ENCODE measurements around the gene LRRC4C.

The LRRC4C gene

DNA sequence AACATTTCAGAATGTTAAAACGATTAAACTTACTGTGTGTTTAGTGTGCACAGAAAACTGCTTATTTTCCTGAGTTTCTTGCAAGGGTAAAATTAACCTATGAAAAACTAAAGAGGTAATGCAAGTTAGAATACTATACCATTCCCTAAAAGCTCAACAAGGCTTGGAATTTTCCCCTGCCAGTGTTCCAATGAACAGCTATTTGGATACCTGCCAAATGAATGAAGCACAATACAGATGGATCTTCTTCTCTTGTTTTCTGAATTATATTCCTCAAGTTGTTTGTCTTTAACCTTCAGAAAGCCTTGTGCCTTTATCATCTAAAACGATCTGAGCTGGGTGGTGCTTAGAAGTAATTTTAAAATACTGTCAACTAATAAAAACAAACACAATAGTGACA, 204.5 kb downstream of the LRRC4C start:
- Histone ChIP-seq H3K27me3 (ENCODE audit: control insufficient read depth, insufficient read depth, low read length) (no peaks in the 10 kb centered on the region), H3K4me3 (ENCODE audit: low read depth, low read length) (no peak overlapping the region), H3K4me1 (ENCODE audit: control insufficient read depth, insufficient read depth, low read length) (no peaks in the 10 kb centered on the region), H3K27ac (ENCODE audit: low read depth, low read length) (no peak overlapping the region), H3K9ac (ENCODE audit: low read length) (no peak overlapping the region), H3K36me3 (ENCODE audit: control insufficient read depth, insufficient read depth, low read length) (no peaks in the 10 kb centered on the region), H3K9me3 (ENCODE audit: control insufficient read depth, insufficient read depth, low read depth, low read length) (no peaks in the 10 kb centered on the region)

DNA sequence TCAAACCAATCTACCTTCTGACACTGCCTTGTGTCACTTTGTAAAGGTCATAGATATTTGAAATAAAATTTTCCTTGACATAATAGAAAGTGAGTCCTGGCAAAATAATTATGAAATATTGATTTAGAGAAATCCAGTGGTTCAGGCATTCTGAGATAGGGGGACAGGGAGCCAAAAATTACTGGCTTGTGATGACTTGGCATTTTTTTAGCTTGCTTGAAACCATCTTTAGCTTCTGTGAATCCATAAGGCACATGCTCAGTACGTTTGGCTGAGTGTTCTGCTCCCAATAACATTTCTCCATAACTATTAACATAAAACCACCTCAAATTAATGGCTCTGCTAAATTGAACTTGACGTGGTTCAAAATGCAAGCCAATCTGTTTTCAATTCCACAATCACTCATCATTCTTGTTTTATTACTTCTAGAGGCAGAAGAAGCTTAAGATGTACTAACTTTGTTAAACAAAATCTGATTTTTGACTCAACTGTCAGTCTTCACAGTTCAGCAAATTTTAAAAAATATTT, 209.0 kb downstream of the LRRC4C start:
- H3K4me1 ChIP-seq (ENCODE audit: control insufficient read depth, insufficient read depth, low read length) = no peaks in the 10 kb centered on the region
- H3K9ac ChIP-seq (ENCODE audit: low read length) = no peak overlapping the region
- no peaks in the 10 kb centered on the region for H3K9me3 ChIP-seq (ENCODE audit: control insufficient read depth, insufficient read depth, low read depth, low read length)
- no peaks in the 10 kb centered on the region for H3K36me3 ChIP-seq (ENCODE audit: control insufficient read depth, insufficient read depth, low read length)
- no peak overlapping the region for H3K27ac ChIP-seq (ENCODE audit: low read depth, low read length)
- no peak overlapping the region for H3K4me3 ChIP-seq (ENCODE audit: low read depth, low read length)
- H3K27me3 ChIP-seq (ENCODE audit: control insufficient read depth, insufficient read depth, low read length) = no peaks in the 10 kb centered on the region

DNA sequence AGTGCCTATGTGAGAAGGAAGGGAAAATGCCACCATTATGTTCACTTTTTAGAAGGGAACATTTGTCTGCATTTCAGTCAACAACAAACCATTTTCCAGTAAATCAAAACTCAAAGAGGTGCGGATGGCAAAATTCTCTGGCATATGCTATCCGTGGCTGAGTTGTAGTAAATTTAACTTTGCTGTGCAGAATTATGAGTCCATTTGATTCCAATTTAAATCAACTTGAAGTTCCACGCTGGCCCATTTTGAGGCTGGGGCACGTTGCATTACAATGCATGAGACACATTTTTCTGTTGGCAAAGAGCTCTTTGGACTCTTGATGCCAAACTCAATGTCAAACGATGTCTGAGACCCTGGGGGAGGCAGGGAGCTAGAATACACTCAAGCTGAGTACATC, 211.8 kb downstream of the LRRC4C start:
- no peak overlapping the region for H3K4me3 ChIP-seq (ENCODE audit: low read depth, low read length)
- no peak overlapping the region for H3K27ac ChIP-seq (ENCODE audit: low read depth, low read length)
- H3K9me3 ChIP-seq (ENCODE audit: control insufficient read depth, insufficient read depth, low read depth, low read length) = no peaks in the 10 kb centered on the region
- H3K36me3 ChIP-seq (ENCODE audit: control insufficient read depth, insufficient read depth, low read length) = no peaks in the 10 kb centered on the region
- no peak overlapping the region for H3K9ac ChIP-seq (ENCODE audit: low read length)
- H3K27me3 ChIP-seq (ENCODE audit: control insufficient read depth, insufficient read depth, low read length) = no peaks in the 10 kb centered on the region
- H3K4me1 ChIP-seq (ENCODE audit: control insufficient read depth, insufficient read depth, low read length) = no peaks in the 10 kb centered on the region

DNA sequence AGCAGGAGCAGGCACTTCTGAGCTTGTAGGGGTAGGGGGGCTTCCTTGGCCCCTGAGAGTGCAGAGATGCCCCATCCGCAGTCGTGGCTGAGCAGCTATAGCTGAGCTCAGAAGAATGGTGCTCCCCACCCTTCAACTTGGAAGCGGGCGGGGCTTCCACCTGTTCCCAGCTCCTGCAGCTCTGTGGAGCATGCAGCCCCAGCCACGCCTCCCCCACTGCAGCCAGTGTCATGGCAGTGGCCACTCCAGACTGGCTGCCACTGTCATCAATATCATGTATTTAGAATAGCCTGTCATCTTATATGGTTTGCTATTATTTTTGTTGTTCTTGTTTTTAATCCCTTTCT, 213.1 kb downstream of the LRRC4C start:
- H3K4me1 ChIP-seq (ENCODE audit: control insufficient read depth, insufficient read depth, low read length) = no peaks in the 10 kb centered on the region
- H3K27me3 ChIP-seq (ENCODE audit: control insufficient read depth, insufficient read depth, low read length) = no peaks in the 10 kb centered on the region
- no peaks in the 10 kb centered on the region for H3K9me3 ChIP-seq (ENCODE audit: control insufficient read depth, insufficient read depth, low read depth, low read length)
- H3K4me3 ChIP-seq (ENCODE audit: low read depth, low read length) = no peak overlapping the region
- H3K9ac ChIP-seq (ENCODE audit: low read length) = no peak overlapping the region
- H3K27ac ChIP-seq (ENCODE audit: low read depth, low read length) = no peak overlapping the region
- H3K36me3 ChIP-seq (ENCODE audit: control insufficient read depth, insufficient read depth, low read length) = no peaks in the 10 kb centered on the region

DNA sequence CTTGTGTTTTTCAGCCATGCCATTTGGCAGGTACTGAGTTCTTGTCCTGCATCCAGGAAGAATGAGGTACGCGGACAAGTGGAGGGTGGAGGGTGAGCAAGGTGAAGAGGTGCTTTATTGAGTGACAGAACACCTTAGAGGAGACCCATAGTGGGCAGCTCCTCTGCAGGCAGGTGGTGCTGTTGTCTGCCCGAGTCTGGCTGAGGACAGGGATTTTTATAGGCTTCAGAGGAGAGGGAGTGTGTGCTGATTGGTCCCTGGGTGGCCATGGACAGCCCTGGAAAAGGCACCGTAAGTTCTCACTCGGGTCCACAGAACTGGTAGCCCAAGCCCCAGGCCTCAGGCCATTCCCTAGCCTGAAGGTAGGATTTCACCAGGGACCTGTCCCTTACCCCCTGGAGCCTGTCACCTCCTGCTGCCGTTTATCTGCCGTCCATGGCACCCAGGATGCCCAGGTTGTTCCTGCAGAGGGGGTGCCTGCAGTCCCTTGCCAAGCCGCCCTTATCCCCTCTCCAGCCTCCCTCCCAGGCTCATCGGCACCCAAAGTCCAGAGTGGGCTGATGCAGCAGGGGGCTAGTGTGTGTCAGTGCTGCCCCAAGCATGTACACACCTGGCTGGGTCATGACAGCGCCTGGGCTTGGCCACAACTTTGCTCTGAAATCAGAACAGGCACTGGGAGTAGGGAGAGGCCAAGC, 213.6 kb downstream of the LRRC4C start:
- H3K27me3 ChIP-seq (ENCODE audit: control insufficient read depth, insufficient read depth, low read length) = no peaks in the 10 kb centered on the region
- no peaks in the 10 kb centered on the region for H3K4me1 ChIP-seq (ENCODE audit: control insufficient read depth, insufficient read depth, low read length)
- H3K4me3 ChIP-seq (ENCODE audit: low read depth, low read length) = no peak overlapping the region
- H3K36me3 ChIP-seq (ENCODE audit: control insufficient read depth, insufficient read depth, low read length) = no peaks in the 10 kb centered on the region
- H3K9ac ChIP-seq (ENCODE audit: low read length) = no peak overlapping the region
- H3K9me3 ChIP-seq (ENCODE audit: control insufficient read depth, insufficient read depth, low read depth, low read length) = no peaks in the 10 kb centered on the region
- H3K27ac ChIP-seq (ENCODE audit: low read depth, low read length) = no peak overlapping the region

DNA sequence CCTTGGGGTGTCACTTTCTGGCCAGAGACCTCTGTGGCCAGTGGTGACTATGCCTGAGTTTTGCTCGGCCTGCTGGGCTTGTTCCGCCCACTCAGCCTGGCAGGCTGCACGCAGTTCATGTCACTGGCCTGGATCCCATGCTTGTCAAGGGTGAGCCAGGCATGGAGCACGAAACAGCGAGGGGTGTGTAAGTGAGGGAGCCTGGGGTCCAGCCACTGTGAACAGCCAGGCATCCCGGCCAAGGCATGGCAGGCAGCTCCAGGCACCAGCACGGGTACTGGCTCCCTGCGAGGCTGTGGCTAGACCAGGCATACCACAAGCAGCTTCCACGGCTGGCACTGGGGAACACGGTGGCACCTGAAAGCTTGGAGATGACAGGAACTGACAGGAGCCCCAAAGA, 214.3 kb downstream of the LRRC4C start:
- Histone ChIP-seq H3K4me1 (ENCODE audit: control insufficient read depth, insufficient read depth, low read length) (no peaks in the 10 kb centered on the region), H3K9ac (ENCODE audit: low read length) (no peak overlapping the region), H3K4me3 (ENCODE audit: low read depth, low read length) (no peak overlapping the region), H3K27ac (ENCODE audit: low read depth, low read length) (no peak overlapping the region), H3K36me3 (ENCODE audit: control insufficient read depth, insufficient read depth, low read length) (no peaks in the 10 kb centered on the region), H3K9me3 (ENCODE audit: control insufficient read depth, insufficient read depth, low read depth, low read length) (no peaks in the 10 kb centered on the region), H3K27me3 (ENCODE audit: control insufficient read depth, insufficient read depth, low read length) (no peaks in the 10 kb centered on the region)

DNA sequence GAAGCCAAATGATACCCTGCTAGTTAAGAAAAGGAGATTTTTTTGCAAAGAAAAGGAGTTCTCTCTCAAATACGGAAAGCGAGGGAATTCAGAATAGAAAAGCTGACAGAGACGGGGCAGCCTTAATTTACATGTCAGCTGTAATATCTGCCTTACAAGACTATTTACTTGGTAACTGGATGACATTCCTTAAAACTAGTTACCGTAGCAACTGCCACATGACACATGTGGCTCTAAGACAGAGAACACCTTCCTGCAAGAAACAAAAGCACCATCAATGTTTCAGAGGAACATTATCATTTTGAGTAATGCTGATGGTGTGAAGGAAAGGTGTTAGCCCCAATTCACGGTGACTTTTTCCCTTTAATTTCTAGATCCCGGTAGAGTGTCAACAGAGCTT, 222.1 kb downstream of the LRRC4C start:
- no peaks in the 10 kb centered on the region for H3K36me3 ChIP-seq (ENCODE audit: control insufficient read depth, insufficient read depth, low read length)
- H3K9ac ChIP-seq (ENCODE audit: low read length) = no peak overlapping the region
- H3K4me1 ChIP-seq (ENCODE audit: control insufficient read depth, insufficient read depth, low read length) = peaks cover 8% of the 10 kb centered on the region
- H3K9me3 ChIP-seq (ENCODE audit: control insufficient read depth, insufficient read depth, low read depth, low read length) = no peaks in the 10 kb centered on the region
- no peaks in the 10 kb centered on the region for H3K27me3 ChIP-seq (ENCODE audit: control insufficient read depth, insufficient read depth, low read length)
- no peak overlapping the region for H3K4me3 ChIP-seq (ENCODE audit: low read depth, low read length)
- H3K27ac ChIP-seq (ENCODE audit: low read depth, low read length) = no peak overlapping the region

DNA sequence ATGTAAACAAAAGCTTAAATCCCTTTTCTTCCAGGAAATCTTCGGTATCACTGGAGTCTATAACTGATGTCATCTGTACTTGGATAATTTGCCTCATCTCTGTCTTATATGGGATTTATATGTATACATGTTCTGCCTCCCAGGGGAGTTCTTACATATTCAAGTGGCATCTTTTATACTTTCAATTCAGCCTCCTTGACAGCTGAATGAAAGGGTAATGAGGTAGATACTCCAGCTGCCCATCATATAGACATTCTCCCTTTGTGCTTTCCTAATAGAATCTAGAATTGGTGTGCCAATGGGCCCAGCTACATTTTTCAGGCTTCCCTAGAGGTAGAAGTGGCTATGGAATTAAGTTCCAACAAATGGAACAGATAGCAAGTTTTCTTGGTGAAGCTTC, 223.8 kb downstream of the LRRC4C start:
- H3K9ac ChIP-seq (ENCODE audit: low read length) = no peak overlapping the region
- no peaks in the 10 kb centered on the region for H3K27me3 ChIP-seq (ENCODE audit: control insufficient read depth, insufficient read depth, low read length)
- no peaks in the 10 kb centered on the region for H3K36me3 ChIP-seq (ENCODE audit: control insufficient read depth, insufficient read depth, low read length)
- H3K4me3 ChIP-seq (ENCODE audit: low read depth, low read length) = no peak overlapping the region
- no peaks in the 10 kb centered on the region for H3K9me3 ChIP-seq (ENCODE audit: control insufficient read depth, insufficient read depth, low read depth, low read length)
- peaks cover 8% of the 10 kb centered on the region for H3K4me1 ChIP-seq (ENCODE audit: control insufficient read depth, insufficient read depth, low read length)
- no peak overlapping the region for H3K27ac ChIP-seq (ENCODE audit: low read depth, low read length)

DNA sequence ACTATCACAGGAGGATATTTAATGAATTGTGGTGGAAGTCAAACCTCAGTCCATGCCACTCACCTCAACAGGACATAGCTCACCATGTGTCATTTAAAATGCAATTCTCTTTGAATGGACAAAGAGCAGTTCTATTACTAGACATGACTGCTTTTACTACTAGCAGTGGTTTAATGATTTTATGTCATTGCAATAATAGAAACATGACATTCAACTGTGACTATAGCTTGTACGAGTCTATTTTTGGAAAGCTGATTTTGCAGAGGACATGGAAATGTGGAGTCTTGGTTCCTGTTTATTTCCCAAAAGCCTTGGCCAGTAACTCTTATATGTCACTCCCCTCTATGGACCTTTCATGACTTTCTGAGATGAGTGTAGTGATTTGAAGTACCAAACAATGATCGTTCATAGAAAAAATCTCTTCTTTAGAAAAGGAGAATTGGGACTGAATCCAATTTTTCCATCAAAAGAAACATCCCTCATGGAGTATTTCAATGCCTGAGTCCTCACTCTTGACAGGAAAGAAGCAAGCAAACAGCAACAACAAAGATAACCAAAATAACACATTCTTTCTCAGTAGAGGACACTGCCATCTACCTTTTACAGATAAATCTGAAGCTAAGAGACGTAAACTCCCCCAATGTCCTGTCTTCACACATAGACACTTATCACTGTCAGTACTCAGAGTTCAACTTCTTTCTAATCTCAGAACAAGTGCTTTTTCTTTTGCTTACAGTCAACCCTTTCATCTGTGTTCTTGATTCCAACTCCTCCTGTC, 233.4 kb downstream of the LRRC4C start:
- Histone ChIP-seq H3K9ac (ENCODE audit: low read length) (no peak overlapping the region), H3K9me3 (ENCODE audit: control insufficient read depth, insufficient read depth, low read depth, low read length) (no peaks in the 10 kb centered on the region), H3K4me3 (ENCODE audit: low read depth, low read length) (no peak overlapping the region), H3K36me3 (ENCODE audit: control insufficient read depth, insufficient read depth, low read length) (no peaks in the 10 kb centered on the region), H3K4me1 (ENCODE audit: control insufficient read depth, insufficient read depth, low read length) (no peaks in the 10 kb centered on the region), H3K27ac (ENCODE audit: low read depth, low read length) (no peak overlapping the region), H3K27me3 (ENCODE audit: control insufficient read depth, insufficient read depth, low read length) (no peaks in the 10 kb centered on the region)

DNA sequence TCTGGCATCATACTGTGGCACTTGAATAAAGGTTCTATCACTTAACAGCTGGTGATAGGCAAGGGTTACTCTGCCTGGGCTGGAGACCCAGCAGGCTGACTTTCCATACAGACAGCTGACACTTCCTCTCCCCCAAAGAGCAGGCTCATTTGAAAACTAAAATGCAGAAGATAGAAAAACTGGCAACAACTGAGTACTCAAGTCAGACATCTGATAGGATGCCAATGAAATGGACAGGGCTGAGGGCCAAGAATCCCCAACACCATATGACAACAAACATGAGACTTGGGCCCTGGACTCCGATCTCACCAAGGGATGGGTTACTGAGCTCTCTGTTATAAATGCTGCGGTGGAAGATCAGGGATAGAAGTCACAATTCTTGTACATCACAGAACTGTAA, 237.2 kb downstream of the LRRC4C start:
- H3K36me3 ChIP-seq (ENCODE audit: control insufficient read depth, insufficient read depth, low read length) = no peaks in the 10 kb centered on the region
- no peaks in the 10 kb centered on the region for H3K9me3 ChIP-seq (ENCODE audit: control insufficient read depth, insufficient read depth, low read depth, low read length)
- no peaks in the 10 kb centered on the region for H3K4me1 ChIP-seq (ENCODE audit: control insufficient read depth, insufficient read depth, low read length)
- no peak overlapping the region for H3K4me3 ChIP-seq (ENCODE audit: low read depth, low read length)
- no peak overlapping the region for H3K9ac ChIP-seq (ENCODE audit: low read length)
- no peaks in the 10 kb centered on the region for H3K27me3 ChIP-seq (ENCODE audit: control insufficient read depth, insufficient read depth, low read length)
- no peak overlapping the region for H3K27ac ChIP-seq (ENCODE audit: low read depth, low read length)

DNA sequence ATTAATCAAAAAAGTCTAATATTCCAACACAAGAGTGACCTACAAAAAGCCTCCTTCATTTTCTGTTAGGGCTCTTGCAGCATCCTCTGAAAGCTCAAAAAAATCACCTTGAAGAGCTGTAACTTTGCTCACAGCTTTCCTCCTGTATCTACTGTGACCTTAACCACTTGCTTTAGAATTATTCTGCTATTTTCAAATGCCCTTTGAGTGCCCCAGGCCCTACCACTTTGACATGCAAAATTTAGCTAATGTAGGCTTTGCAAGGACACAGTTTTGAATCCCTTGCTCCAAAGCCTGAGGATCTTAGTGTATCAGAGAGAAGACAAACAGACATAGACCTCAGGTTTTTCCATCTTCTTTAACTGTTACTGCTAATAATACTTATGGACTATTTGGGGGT, 253.1 kb downstream of the LRRC4C start:
- Histone ChIP-seq H3K9ac (ENCODE audit: low read length) (no peak overlapping the region), H3K9me3 (ENCODE audit: control insufficient read depth, insufficient read depth, low read depth, low read length) (peaks cover 4% of the 10 kb centered on the region), H3K27me3 (ENCODE audit: control insufficient read depth, insufficient read depth, low read length) (no peaks in the 10 kb centered on the region), H3K4me1 (ENCODE audit: control insufficient read depth, insufficient read depth, low read length) (peaks cover 12% of the 10 kb centered on the region), H3K36me3 (ENCODE audit: control insufficient read depth, insufficient read depth, low read length) (no peaks in the 10 kb centered on the region), H3K27ac (ENCODE audit: low read depth, low read length) (no peak overlapping the region), H3K4me3 (ENCODE audit: low read depth, low read length) (no peak overlapping the region)

All from HUES6 (cell line).